ENCODE data around the gene FAM135A. TPM values are rescaled to one million over a fixed set of nuclear protein-coding genes. Genes with fewer than 3 reads are reported as not detected.

The FAM135A gene
- total and polyA plus RNA-seq, 2 experiments from 2014 or later, result 3.5 to 8.2 TPM

DNA sequence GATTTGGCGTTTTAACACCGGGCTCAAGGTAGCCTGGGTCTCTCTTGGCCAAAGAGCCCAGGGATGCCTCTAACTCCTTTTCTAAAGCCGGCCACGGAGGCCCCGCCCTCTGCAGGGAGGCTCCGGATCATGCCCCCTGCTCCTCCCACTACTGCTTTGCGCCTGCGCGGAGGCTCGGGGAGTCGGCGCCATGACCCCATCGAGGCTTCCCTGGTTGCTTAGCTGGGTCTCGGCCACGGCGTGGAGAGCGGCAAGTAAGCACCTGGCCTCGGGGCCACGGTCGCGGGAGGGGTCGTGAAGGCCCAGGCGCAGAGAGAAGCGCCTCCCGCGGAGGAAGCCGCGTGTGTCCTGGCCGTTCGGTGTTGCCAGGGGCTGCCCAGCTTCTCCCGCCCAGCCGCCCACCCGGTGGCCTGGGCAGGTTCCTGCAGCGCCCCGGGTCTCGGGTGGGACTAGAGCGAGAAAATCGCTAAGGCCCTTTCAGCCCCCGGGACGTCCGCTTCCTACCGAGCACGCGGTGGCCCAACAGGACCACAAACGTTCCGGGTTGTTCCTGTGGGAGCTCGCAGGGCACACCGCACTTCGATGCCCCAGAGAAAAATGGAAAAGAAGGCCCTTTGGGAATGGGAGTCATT is 153.6 kb downstream of the FAM135A start, which contains the start of gene SDHAF4:
Gene SDHAF4, plus strand, starts transcription at position 180 of the 632 bp plus-strand sequence. Its CDS starts 11 bp downstream, at position 191.
- no peaks in the 10 kb centered on the region for H3K36me3 ChIP-seq (ENCODE audit: low read depth)
- 1% methylated on average over 49 of the region's 49 CpGs for WGBS, 2 experiments (ENCODE audit: low coverage in 1 of 2, low lambda C conversion rate in 2 of 2, missing lambda C conversion rate in 2 of 2)
- H3K4me3 ChIP-seq, result peak within 1 kb of the TSS; percentile 88
- peak; percentile 95 for DNase-seq
- peaks cover 22% of the 10 kb centered on the region for H3K79me2 ChIP-seq (ENCODE audit: insufficient read depth)
- H3K9me2 ChIP-seq (ENCODE audit: insufficient read depth), result no peaks in the 10 kb centered on the region
- in situ Hi-C loops (cut with MboI), result no loop called here
- TF ChIP-seq EZH2phosphoT487 (IDR thresholded peaks at IDR 0.05; ENCODE audit: insufficient read depth, low read depth) (no peak), EZH2 (IDR thresholded peaks at IDR 0.05; ENCODE audit: insufficient read depth, poor library complexity, severe bottlenecking) (no peak)
- H3K4me1 ChIP-seq (ENCODE audit: insufficient read depth), result 0 out of 2 replicates have a peak, but pooled peaks cover 9% of the 10 kb centered on the region
- no peaks in the 10 kb centered on the region for H3K9me3 ChIP-seq (ENCODE audit: low read depth)
- peak within 1 kb of the TSS; percentile 87 for H3K4me2 ChIP-seq (ENCODE audit: unreplicated experiment)
- H3K9ac ChIP-seq, result peak within 1 kb of the TSS; percentile 90
- H3K27me3 ChIP-seq (replicated peaks; ENCODE audit: insufficient read depth), result no peaks in the 10 kb centered on the region
- H3F3A ChIP-seq (ENCODE audit: insufficient read depth), result no peaks in the 10 kb centered on the region
- no peaks in the 10 kb centered on the region for H4K20me1 ChIP-seq (ENCODE audit: insufficient read depth)
- peak within 1 kb of the TSS; percentile 43 for H3K27ac ChIP-seq
- peak within 1 kb of the TSS; percentile 93 for H2AFZ ChIP-seq

GRCh38 chr6:70574643-70575042 is 161.3 kb downstream of the FAM135A start:
- H3F3A ChIP-seq (ENCODE audit: insufficient read depth), result no peaks in the 10 kb centered on the region
- no peaks in the 10 kb centered on the region for H3K27me3 ChIP-seq (replicated peaks; ENCODE audit: insufficient read depth)
- H3K4me3 ChIP-seq, result no peak overlapping the region
- no peak for TF ChIP-seq EZH2 (IDR thresholded peaks at IDR 0.05; ENCODE audit: insufficient read depth, poor library complexity, severe bottlenecking)
- no peak for TF ChIP-seq EZH2phosphoT487 (IDR thresholded peaks at IDR 0.05; ENCODE audit: insufficient read depth, low read depth)
- no peak overlapping the region for H2AFZ ChIP-seq
- in situ Hi-C loops (cut with MboI), result no loop called here
- no peak for DNase-seq
- no peaks in the 10 kb centered on the region for H4K20me1 ChIP-seq (ENCODE audit: insufficient read depth)
- H3K79me2 ChIP-seq (ENCODE audit: insufficient read depth), result 0 out of 2 replicates have a peak, but pooled peaks cover 4% of the 10 kb centered on the region
- no peaks in the 10 kb centered on the region for H3K4me1 ChIP-seq (ENCODE audit: insufficient read depth)
- H3K4me2 ChIP-seq (ENCODE audit: unreplicated experiment), result no peak overlapping the region
- H3K9me2 ChIP-seq (ENCODE audit: insufficient read depth), result no peaks in the 10 kb centered on the region
- no peak overlapping the region for H3K9ac ChIP-seq
- H3K36me3 ChIP-seq (ENCODE audit: low read depth), result no peaks in the 10 kb centered on the region
- no peak overlapping the region for H3K27ac ChIP-seq
- 98 to 100% methylated on average over 2 of the region's 2 CpGs for WGBS, 2 experiments (ENCODE audit: low coverage in 1 of 2, low lambda C conversion rate in 2 of 2, missing lambda C conversion rate in 2 of 2)
- H3K9me3 ChIP-seq (ENCODE audit: low read depth), result no peaks in the 10 kb centered on the region

DNA sequence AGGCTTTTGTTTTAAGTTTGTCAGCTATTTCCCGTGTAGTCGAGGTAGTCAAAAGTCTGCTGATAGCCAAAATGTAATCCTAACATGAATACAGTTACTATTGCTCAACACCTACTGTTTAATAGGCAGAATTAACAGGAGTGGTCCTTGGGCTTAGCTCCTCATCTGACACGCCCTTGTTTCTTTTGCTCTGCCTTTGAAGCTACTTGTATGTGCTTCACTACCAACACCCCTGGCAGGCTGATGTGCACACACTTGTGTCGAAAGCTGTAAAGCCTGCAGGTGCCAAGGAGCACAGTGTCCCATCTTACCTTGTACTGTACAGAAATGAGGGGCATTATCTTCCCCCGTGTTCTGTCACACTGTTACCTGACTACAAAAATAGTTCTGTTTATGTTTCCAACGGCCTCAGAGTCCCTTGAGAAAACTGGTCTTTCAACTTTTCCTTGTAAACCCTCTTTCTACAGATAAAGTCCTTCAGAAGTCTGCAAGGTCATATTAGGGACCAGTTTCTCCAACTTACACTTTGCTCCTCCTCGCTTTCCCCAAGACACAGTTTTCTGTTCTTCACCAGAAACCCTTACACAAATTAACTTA is 162.7 kb downstream of the FAM135A start:
- no peak overlapping the region for H3K9ac ChIP-seq
- H3K27ac ChIP-seq, result no peak overlapping the region
- H3K9me2 ChIP-seq (ENCODE audit: insufficient read depth), result no peaks in the 10 kb centered on the region
- H3K27me3 ChIP-seq (replicated peaks; ENCODE audit: insufficient read depth), result no peaks in the 10 kb centered on the region
- H2AFZ ChIP-seq, result no peak overlapping the region
- H4K20me1 ChIP-seq (ENCODE audit: insufficient read depth), result no peaks in the 10 kb centered on the region
- no peaks in the 10 kb centered on the region for H3K9me3 ChIP-seq (ENCODE audit: low read depth)
- no peak for DNase-seq
- TF ChIP-seq EZH2phosphoT487 (IDR thresholded peaks at IDR 0.05; ENCODE audit: insufficient read depth, low read depth), result no peak
- no peak for TF ChIP-seq EZH2 (IDR thresholded peaks at IDR 0.05; ENCODE audit: insufficient read depth, poor library complexity, severe bottlenecking)
- in situ Hi-C loops (cut with MboI), result no loop called here
- no peaks in the 10 kb centered on the region for H3F3A ChIP-seq (ENCODE audit: insufficient read depth)
- WGBS, 2 experiments (ENCODE audit: low coverage in 1 of 2, low lambda C conversion rate in 2 of 2, missing lambda C conversion rate in 2 of 2), result 95 to 99% methylated on average over 7 of the region's 7 CpGs
- no peaks in the 10 kb centered on the region for H3K79me2 ChIP-seq (ENCODE audit: insufficient read depth)
- H3K36me3 ChIP-seq (ENCODE audit: low read depth), result no peaks in the 10 kb centered on the region; the same call in 1 of the 2 replicates
- no peak overlapping the region for H3K4me2 ChIP-seq (ENCODE audit: unreplicated experiment)
- no peaks in the 10 kb centered on the region for H3K4me1 ChIP-seq (ENCODE audit: insufficient read depth)
- no peak overlapping the region for H3K4me3 ChIP-seq

- no peaks in the 10 kb centered on the region for H3F3A ChIP-seq (ENCODE audit: insufficient read depth)
- 96 to 100% methylated on average over 1 of the region's 1 CpG for WGBS, 2 experiments (ENCODE audit: low coverage in 1 of 2, low lambda C conversion rate in 2 of 2, missing lambda C conversion rate in 2 of 2)
- H3K4me1 ChIP-seq (ENCODE audit: insufficient read depth), result no peaks in the 10 kb centered on the region
- TF ChIP-seq EZH2 (IDR thresholded peaks at IDR 0.05; ENCODE audit: insufficient read depth, poor library complexity, severe bottlenecking) (no peak), EZH2phosphoT487 (IDR thresholded peaks at IDR 0.05; ENCODE audit: insufficient read depth, low read depth) (no peak)
- no peak overlapping the region for H3K4me3 ChIP-seq
- peaks cover 9% of the 10 kb centered on the region; the same call in 1 of the 2 replicates for H3K36me3 ChIP-seq (ENCODE audit: low read depth)
- H3K9me3 ChIP-seq (ENCODE audit: low read depth), result no peaks in the 10 kb centered on the region
- no peaks in the 10 kb centered on the region for H3K79me2 ChIP-seq (ENCODE audit: insufficient read depth)
- H3K9ac ChIP-seq, result no peak overlapping the region
- H3K4me2 ChIP-seq (ENCODE audit: unreplicated experiment), result no peak overlapping the region
- no peak overlapping the region for H3K27ac ChIP-seq
- in situ Hi-C loops (cut with MboI), result no loop called here
- H2AFZ ChIP-seq, result no peak overlapping the region
- H3K9me2 ChIP-seq (ENCODE audit: insufficient read depth), result no peaks in the 10 kb centered on the region
- H4K20me1 ChIP-seq (ENCODE audit: insufficient read depth), result no peaks in the 10 kb centered on the region
- no peak for DNase-seq
- H3K27me3 ChIP-seq (replicated peaks; ENCODE audit: insufficient read depth), result no peaks in the 10 kb centered on the region
Measured at GRCh38 chr6:70586114-70586513, 172.8 kb downstream of the FAM135A start.

Data from GM23248 (cell line).